Osteoblast (primary cell): ENCODE measurements around the gene GNG14. TPM values are rescaled to one million over a fixed set of nuclear protein-coding genes. Genes with fewer than 3 reads are reported as not detected.
"Not testable (repeated sequence)": the region's sequence is repeated elsewhere in the genome, so short reads cannot be mapped to it uniquely, and the experiment has no call there.

Experiments
- DNase-seq: peaks from one replicate; pipeline ENCODE4 v3.0.0; 2011; ENCODE audit warnings: low spot score, mixed read lengths; ENCODE audit not compliant: insufficient read length; ENCODE audit errors: missing footprints
- H2AFZ ChIP-seq: 2 replicates; pipeline ENCODE4 v1.6.0; 2011; ENCODE audit warnings: mild to moderate bottlenecking, low read length
- H3K27ac ChIP-seq: 2 replicates; pipeline ENCODE4 v1.5.1; 2011; ENCODE audit warnings: mild to moderate bottlenecking, low read depth, low read length, moderate library complexity
- H3K27me3 ChIP-seq: 2 replicates; pipeline ENCODE4 v1.6.0; 2012; ENCODE audit warnings: mild to moderate bottlenecking, control low read depth, inconsistent platforms, low read length, moderate library complexity; ENCODE audit not compliant: insufficient read depth
- H3K36me3 ChIP-seq: 2 replicates; pipeline ENCODE4 v1.5.1; 2011; ENCODE audit warnings: mild to moderate bottlenecking, low read length, control low read depth, moderate library complexity; ENCODE audit not compliant: insufficient read depth
- H3K4me1 ChIP-seq: 2 replicates; pipeline ENCODE4 v1.5.1; 2011; ENCODE audit warnings: mild to moderate bottlenecking, low read length, control low read depth, moderate library complexity; ENCODE audit not compliant: insufficient read depth
- H3K4me2 ChIP-seq: 2 replicates; pipeline ENCODE4 v1.6.0; 2011; ENCODE audit warnings: mild to moderate bottlenecking, low read length; ENCODE audit not compliant: insufficient read depth
- H3K4me3 ChIP-seq: fragments of 200-600 bp; sonication (generic); 3 replicates; pipeline ENCODE4 v1.5.1; 2012; ENCODE audit warnings: mild to moderate bottlenecking, low read length, inconsistent platforms; ENCODE audit not compliant: insufficient read depth
- H3K79me2 ChIP-seq: 2 replicates; pipeline ENCODE4 v1.6.0; 2012; ENCODE audit warnings: mild to moderate bottlenecking, low read length, control low read depth, inconsistent platforms; ENCODE audit not compliant: insufficient read depth
- H3K9me3 ChIP-seq: 2 replicates; pipeline ENCODE4 v1.5.1; 2011; ENCODE audit warnings: low read depth, low read length, control low read depth
- H4K20me1 ChIP-seq: 2 replicates; pipeline ENCODE4 v1.6.0; 2012; ENCODE audit warnings: mild to moderate bottlenecking, low read length, control low read depth; ENCODE audit not compliant: insufficient read depth
- total RNA-seq: library from RNA; depleted of rRNA; stranded (reverse); fragments of >200 nt; gene quantifications from 2 replicates; pipeline ENCODE4 v1.2.3, GENCODE V29; 2012
- TF ChIP-seq, protein P1 (sequence below): IDR thresholded peaks from 2 replicates; pipeline ENCODE4 v1.5.1; 2011; ENCODE audit warnings: mild to moderate bottlenecking, low read depth, low read length, moderate library complexity; ENCODE audit errors: extremely low read depth

The GNG14 gene
- total RNA-seq, 1 donor: not detected

DNA sequence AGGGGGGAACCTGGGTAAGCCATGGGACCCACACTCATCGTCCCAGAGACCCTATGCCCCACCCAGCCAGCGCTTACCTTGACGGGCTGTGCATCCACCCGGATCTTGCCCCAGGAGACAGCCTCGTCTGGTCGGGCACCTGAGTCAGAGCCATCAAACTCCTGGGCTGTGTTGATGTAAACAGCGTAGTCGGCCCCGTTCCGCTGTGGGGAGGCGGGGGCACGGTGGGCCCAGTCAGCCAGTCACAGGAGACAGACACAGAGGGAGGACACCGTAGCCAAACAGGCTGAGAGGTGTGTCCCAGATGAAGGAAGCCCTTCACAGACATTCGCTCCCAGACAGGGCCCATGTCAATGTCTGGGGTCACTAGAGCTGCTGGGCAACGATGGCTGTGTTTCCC lies 11.9 kb upstream of the GNG14 start:
- H3K4me3 ChIP-seq: no peak overlapping the region
- H3K27me3 ChIP-seq: no peaks in the 10 kb centered on the region
- TF ChIP-seq, protein P1, sequence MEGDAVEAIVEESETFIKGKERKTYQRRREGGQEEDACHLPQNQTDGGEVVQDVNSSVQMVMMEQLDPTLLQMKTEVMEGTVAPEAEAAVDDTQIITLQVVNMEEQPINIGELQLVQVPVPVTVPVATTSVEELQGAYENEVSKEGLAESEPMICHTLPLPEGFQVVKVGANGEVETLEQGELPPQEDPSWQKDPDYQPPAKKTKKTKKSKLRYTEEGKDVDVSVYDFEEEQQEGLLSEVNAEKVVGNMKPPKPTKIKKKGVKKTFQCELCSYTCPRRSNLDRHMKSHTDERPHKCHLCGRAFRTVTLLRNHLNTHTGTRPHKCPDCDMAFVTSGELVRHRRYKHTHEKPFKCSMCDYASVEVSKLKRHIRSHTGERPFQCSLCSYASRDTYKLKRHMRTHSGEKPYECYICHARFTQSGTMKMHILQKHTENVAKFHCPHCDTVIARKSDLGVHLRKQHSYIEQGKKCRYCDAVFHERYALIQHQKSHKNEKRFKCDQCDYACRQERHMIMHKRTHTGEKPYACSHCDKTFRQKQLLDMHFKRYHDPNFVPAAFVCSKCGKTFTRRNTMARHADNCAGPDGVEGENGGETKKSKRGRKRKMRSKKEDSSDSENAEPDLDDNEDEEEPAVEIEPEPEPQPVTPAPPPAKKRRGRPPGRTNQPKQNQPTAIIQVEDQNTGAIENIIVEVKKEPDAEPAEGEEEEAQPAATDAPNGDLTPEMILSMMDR: no peak
- no peaks in the 10 kb centered on the region for H3K4me1 ChIP-seq
- DNase-seq: peak; percentile 55
- H2AFZ ChIP-seq: no peak overlapping the region
- H3K4me2 ChIP-seq: no peak overlapping the region
- H4K20me1 ChIP-seq: peaks cover 31% of the 10 kb centered on the region
- peaks cover 21% of the 10 kb centered on the region for H3K79me2 ChIP-seq
- no peak overlapping the region for H3K27ac ChIP-seq
- no peaks in the 10 kb centered on the region for H3K9me3 ChIP-seq
- H3K36me3 ChIP-seq: peaks cover 59% of the 10 kb centered on the region

DNA sequence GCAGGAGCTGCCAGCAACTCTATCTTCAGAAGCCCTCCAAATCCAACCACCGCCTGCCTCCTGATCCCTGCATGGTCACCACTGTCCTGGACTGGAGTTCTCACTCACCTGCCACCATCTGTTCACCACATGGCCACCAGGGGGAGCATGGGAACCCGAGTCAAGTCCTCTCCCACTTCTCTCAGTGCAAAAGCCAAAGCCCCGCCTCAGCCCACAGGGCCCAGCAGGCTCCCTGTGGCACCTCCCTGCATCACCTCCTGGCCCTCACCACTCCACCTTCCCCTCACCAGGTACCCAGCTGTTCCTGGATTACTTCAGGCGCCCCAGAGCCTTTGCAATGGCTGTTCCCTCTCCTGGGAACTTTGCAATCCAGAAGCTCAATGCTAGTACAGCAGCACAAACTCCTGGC lies 11.4 kb upstream of the GNG14 start:
- TF ChIP-seq, protein P1: peak; percentile 88
- no peaks in the 10 kb centered on the region for H3K27me3 ChIP-seq
- no peak overlapping the region for H3K4me3 ChIP-seq
- no peaks in the 10 kb centered on the region for H3K4me1 ChIP-seq
- H3K36me3 ChIP-seq: peaks cover 59% of the 10 kb centered on the region
- no peak overlapping the region for H2AFZ ChIP-seq
- H3K4me2 ChIP-seq: no peak overlapping the region
- peaks cover 31% of the 10 kb centered on the region for H4K20me1 ChIP-seq
- H3K79me2 ChIP-seq: peaks cover 21% of the 10 kb centered on the region
- DNase-seq: peak; percentile 95
- H3K9me3 ChIP-seq: no peaks in the 10 kb centered on the region
- H3K27ac ChIP-seq: no peak overlapping the region

DNA sequence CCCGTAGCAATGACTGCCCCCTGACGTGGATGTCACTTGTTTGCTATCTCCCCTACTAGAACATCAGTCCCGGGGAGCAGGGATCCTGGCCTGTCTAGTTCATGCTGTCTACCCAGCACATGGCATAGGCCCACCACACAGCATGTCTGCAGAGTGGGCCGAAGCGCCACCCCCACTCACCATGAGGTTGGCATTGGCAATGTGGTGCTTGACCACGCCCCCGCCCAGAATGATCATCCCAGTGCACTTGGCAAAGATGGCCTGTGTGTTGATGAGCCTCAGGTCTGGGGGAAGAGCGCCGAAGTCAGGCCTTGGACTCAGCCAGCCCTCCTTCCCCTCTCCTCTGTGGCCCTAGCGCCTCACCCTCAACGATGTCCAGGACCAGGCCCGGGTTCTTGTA lies 10.9 kb upstream of the GNG14 start:
- Histone ChIP-seq H3K36me3 (peaks cover 59% of the 10 kb centered on the region), H3K4me2 (no peak overlapping the region), H3K79me2 (peaks cover 21% of the 10 kb centered on the region), H3K9me3 (no peaks in the 10 kb centered on the region), H2AFZ (no peak overlapping the region), H3K27me3 (no peaks in the 10 kb centered on the region), H3K27ac (no peak overlapping the region), H4K20me1 (peaks cover 31% of the 10 kb centered on the region), H3K4me1 (no peaks in the 10 kb centered on the region), H3K4me3 (no peak overlapping the region)
- TF ChIP-seq, protein P1: no peak
- DNase-seq: peak; percentile 31

DNA sequence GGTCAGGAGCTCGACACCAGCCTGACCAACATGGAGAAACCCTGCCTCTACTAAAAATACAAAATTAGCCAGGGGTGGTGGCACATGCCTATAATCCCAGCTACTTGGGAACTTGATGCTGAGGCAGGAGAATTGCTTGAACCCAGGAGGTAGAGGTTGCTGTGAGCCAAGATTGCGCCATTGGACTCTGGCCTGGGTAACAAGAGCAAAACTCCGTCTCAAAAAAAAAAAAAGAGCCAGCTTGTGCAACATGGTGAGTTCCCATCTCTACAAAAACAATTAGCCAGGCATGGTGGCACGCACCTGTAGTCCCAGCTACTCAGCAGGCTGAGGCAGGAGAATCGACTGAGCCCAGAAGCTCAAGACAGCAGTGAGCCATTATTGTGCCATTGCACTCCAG lies 9.8 kb upstream of the GNG14 start:
- not testable (repeated sequence) for H3K4me2 ChIP-seq, H3K27me3 ChIP-seq, DNase-seq, H3K27ac ChIP-seq, H3K9me3 ChIP-seq, H3K4me3 ChIP-seq, H2AFZ ChIP-seq, H3K4me1 ChIP-seq
- Histone ChIP-seq H4K20me1 (peaks cover 24% of the 10 kb centered on the region), H3K79me2 (peaks cover 21% of the 10 kb centered on the region), H3K36me3 (peaks cover 53% of the 10 kb centered on the region)
